GM10847 (cell line): ENCODE data around the gene CDK5.
A peak's percentile ranks its signal among the peaks of the same experiment; 100 is the strongest.

Experiments used
- POLR2A ChIP-seq: IDR thresholded peaks from 2 replicates; pipeline ENCODE4 v1.6.1; 2011; ENCODE audit not compliant: insufficient read length; ENCODE audit errors: extremely low read depth

Gene CDK5

GRCh38 chr7:151040616-151041375 lies 16.9 kb downstream of the CDK5 start:
- no peak for TF ChIP-seq POLR2A

GRCh38 chr7:151039850-151040548 lies 17.7 kb downstream of the CDK5 start:
- no peak for TF ChIP-seq POLR2A

GRCh38 chr7:151038951-151039849 lies 18.5 kb downstream of the CDK5 start:
- TF ChIP-seq POLR2A, result no peak

GRCh38 chr7:151035902-151036301 lies 21.8 kb downstream of the CDK5 start:
- no peak for TF ChIP-seq POLR2A

GRCh38 chr7:151035026-151035717 lies 22.5 kb downstream of the CDK5 start:
- TF ChIP-seq POLR2A, result no peak

- TF ChIP-seq POLR2A, result no peak
These were observed 23.2 kb downstream of the CDK5 start for GRCh38 chr7:151034312-151035025.

GRCh38 chr7:151033864-151034249 lies 23.8 kb downstream of the CDK5 start:
- no peak for TF ChIP-seq POLR2A

GRCh38 chr7:151032936-151033863 lies 24.5 kb downstream of the CDK5 start:
- no peak for TF ChIP-seq POLR2A

GRCh38 chr7:151031011-151031410 lies 26.7 kb downstream of the CDK5 start:
- TF ChIP-seq POLR2A, result no peak

- no peak for TF ChIP-seq POLR2A
These were observed 28.7 kb downstream of the CDK5 start for GRCh38 chr7:151028948-151029501.

GRCh38 chr7:151028131-151028947 lies 29.4 kb downstream of the CDK5 start, which contains the start of gene ABCB8:
TSS of gene ABCB8 (plus strand) at chr7:151028450. CDS start at chr7:151028516, 66 bp downstream.
- TF ChIP-seq POLR2A, result peak; percentile 56
